ENCODE data around the gene ATP8A2.

GRCh38 chr13:25324100-25324499 is 47.7 kb upstream of the ATP8A2 start:
- no peak for TF ChIP-seq POLR2AphosphoS5 (IDR thresholded peaks at IDR 0.05)
- TF ChIP-seq CTCF (IDR thresholded peaks at IDR 0.05), result no peak
- TF ChIP-seq POLR2A (IDR thresholded peaks at IDR 0.05), result no peak
- no peak for TF ChIP-seq EP300 (IDR thresholded peaks at IDR 0.05)

Data from upper lobe of left lung (tissue), 4 donors.